GM23338 (cell line): ENCODE measurements around the gene DCAF12L2.

Source experiments
- CTCF ChIP-seq, 2 experiments: fragments of 200-600 bp in 1 of 2; sonication (generic) in 1 of 2; conservative IDR thresholded peaks; 2 replicates each; pipeline versions ENCODE4 v1.5.1 to v1.6.1; 2016 to 2017; ENCODE audit warnings: antibody characterized with exemption in 2 of 2, low read depth in 2 of 2, mild to moderate bottlenecking in 2 of 2, moderate library complexity in 1 of 2
- EZH2 ChIP-seq: fragments of 200-600 bp; sonication (generic); IDR thresholded peaks from one replicate; pipeline ENCODE4 v1.8.0; 2017; ENCODE audit warnings: antibody characterized with exemption, mild to moderate bottlenecking, low read depth; ENCODE audit not compliant: unreplicated experiment
- POLR2AphosphoS5 ChIP-seq: IDR thresholded peaks from 2 replicates; pipeline ENCODE4 v1.6.1; 2016; ENCODE audit warnings: antibody characterized with exemption, low read depth

DNA sequence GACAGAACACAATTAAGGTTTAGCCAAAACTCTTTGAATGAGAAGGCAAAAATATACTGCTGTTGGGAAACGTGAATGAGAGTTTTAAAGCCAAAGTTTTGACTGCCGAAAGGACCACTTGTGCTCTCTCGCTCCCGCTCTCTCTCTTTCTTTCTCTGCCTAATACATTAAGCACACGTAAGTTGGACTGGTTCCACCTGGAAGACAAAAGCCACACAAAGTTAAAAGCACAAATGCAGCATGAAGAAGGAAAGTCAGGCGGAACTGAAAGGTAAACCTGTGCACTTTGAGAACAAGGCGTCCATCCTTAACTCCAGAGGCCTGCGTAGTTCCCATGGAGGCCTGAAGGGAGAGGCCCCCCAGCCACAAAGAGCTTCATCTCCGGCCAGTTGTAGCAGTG lies 1.9 kb downstream of the DCAF12L2 start:
- TF ChIP-seq EZH2: no peak
- TF ChIP-seq POLR2AphosphoS5: no peak
- no peak for TF ChIP-seq CTCF (conservative IDR thresholded peaks at IDR 0.05; ENCODE audit: low read depth in 2 of 2)
